Tibial artery (tissue), 4 donors: ENCODE data around the gene SEMA3D.

Experiments used
- DNase-seq, 2 donors: peaks; one replicate each; pipeline ENCODE4 v3.0.0-alpha.2; 2019
- H3K27ac ChIP-seq, 2 donors: fragments of 200-600 bp; sonication (generic) in 1 of 2; 1 replicate in 1 of 2; 2 replicates in 1 of 2; pipeline ENCODE4 v1.5.1; 2018 to 2019; ENCODE audit warnings: mild to moderate bottlenecking in 1 of 2
- H3K27me3 ChIP-seq, 2 donors: fragments of 200-600 bp; sonication (generic) in 1 of 2; one replicate each; pipeline versions ENCODE4 v1.5.1 to v1.6.0; 2016 to 2019
- H3K36me3 ChIP-seq, 3 donors: fragments of 200-600 bp; sonication (generic) in 2 of 3; one replicate each; pipeline ENCODE4 v1.5.1; 2016 to 2019; ENCODE audit warnings: mild to moderate bottlenecking in 2 of 3
- H3K4me1 ChIP-seq, 4 donors: fragments of 200-600 bp; sonication (generic) in 2 of 4; 1 replicate in 3 of 4; 2 replicates in 1 of 4; pipeline ENCODE4 v1.5.1; 2016 to 2019
- H3K4me3 ChIP-seq, 2 donors: fragments of 200-600 bp; sonication (generic) in 1 of 2; 1 replicate in 1 of 2; 2 replicates in 1 of 2; pipeline ENCODE4 v1.5.1; 2018 to 2019; ENCODE audit warnings: mild to moderate bottlenecking in 2 of 2
- H3K9me3 ChIP-seq, 3 donors: fragments of 200-600 bp; sonication (generic) in 1 of 3; one replicate each; pipeline ENCODE4 v1.5.1; 2016 to 2019
- CTCF ChIP-seq, 2 experiments: fragments of 200-600 bp in 1 of 2; fragments of 450-650 bp in 1 of 2; IDR thresholded peaks; one replicate each; pipeline ENCODE4 v1.5.1; 2017 to 2019; ENCODE audit warnings: antibody characterized with exemption in 2 of 2, mild to moderate bottlenecking in 1 of 2, moderate library complexity in 1 of 2
- intact Hi-C: fragments of 100-400 bp; cut with DNase I; formaldehyde crosslinking; loops from one replicate; pipeline ENCODE4 v1.15.0; 2023; ENCODE audit warnings: low total_unique reads

SEMA3D gene

DNA sequence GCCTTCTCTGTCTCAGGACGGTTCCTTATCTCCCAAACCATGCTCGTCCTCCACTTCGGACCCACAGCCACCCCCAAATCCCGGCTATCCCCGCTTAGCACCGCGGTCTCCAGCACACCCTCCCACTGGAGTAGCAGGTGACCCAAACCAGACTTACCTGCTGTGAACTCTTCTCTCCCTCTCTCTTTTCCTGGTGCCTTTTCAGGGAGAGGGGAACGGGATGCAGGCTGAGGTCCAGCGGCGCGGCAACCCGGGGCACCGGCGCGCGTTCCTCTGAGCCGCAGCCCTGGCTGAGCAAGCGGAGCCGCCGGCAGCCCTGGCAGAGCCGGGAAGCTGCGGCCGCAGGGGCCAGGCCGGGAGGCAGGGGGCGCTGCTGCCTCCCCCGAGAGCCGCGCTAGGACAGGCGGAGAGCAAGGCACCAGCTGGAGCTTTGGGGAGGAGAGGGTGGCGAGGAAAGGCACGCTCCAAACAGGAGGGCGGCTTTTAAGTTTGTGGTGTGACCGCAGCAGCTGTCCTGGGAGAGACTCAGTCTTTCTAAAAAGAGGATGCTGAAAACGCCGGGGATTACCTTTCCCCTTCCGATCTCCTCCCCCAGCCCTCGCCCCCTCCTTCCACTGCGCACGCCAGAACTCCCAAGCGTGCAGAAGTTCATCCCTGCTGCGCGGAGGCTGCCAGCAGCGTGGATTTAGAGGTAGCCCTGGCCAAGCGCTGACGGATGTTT lies at the start of gene SEMA3D:
TSS of gene SEMA3D (minus strand) at position 536 of the 721 bp plus-strand sequence. CDS start 65,165 bp downstream, outside the sequence.
- Histone ChIP-seq H3K36me3 (no peaks in the 10 kb centered on the region), H3K27me3 (no peaks in the 10 kb centered on the region), H3K27ac (peak within 1 kb of the TSS; percentile 75 to 88), H3K9me3 (no peaks in the 10 kb centered on the region), H3K4me3 (peak within 1 kb of the TSS; percentile 64 to 69), H3K4me1 (peaks cover 0 to 25% (median 14%) of the 10 kb centered on the region in 4 donors)
- intact Hi-C loops: loop anchor here (5.0 kb wide), 1 partner anchor 144 kb away; no protein-coding TSS in a partner anchor
- TF ChIP-seq CTCF (IDR thresholded peaks at IDR 0.05): peak; percentile 66 to 85
- DNase-seq: peak; percentile 63 to 87

DNA sequence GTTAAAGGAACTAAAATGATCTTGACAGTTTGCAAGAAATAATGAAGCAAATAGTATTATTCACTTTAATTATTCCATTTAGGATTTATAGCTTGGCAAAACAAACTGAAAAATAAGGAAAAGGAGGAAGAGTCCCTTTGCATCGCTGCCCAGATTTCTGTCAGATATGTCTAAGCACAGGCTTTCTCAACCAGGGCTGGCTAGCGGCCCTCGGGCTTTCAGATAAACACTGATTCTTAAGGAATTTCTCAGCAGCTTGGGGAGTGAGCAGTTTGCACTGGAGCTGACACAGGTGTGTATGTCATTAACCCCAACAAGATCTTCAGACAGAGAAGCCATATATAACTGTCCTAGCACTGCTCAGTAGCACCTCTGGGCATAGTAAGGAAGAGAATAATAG lies 47.9 kb upstream of the SEMA3D start:
- Histone ChIP-seq H3K4me1 (no peaks in the 10 kb centered on the region), H3K27ac (no peak overlapping the region), H3K27me3 (no peaks in the 10 kb centered on the region), H3K36me3 (no peaks in the 10 kb centered on the region), H3K9me3 (no peaks in the 10 kb centered on the region), H3K4me3 (no peak overlapping the region)
- no peak for TF ChIP-seq CTCF (IDR thresholded peaks at IDR 0.05)
- intact Hi-C loops: no loop called here
- DNase-seq: no peak

DNA sequence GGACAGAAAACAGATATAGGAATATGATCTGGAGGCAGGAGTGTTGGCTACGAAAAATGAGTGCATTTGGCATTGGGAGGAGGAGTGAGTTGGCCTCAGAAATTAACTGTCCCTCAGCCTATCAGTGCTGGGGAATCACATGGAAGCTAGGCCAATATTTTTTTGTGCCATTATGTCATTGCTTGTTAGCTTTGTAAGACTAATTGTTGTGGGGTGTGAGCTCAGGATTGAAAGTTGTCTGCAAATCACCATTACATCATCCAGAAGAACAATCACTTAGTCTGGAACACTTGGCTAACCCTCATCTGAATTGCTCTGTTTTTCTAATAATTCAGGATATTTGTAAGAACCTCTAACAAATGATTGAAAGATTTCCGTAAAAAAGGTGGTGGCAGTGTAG lies 45.2 kb upstream of the SEMA3D start:
- no peak overlapping the region for H3K27ac ChIP-seq
- DNase-seq: no peak

GRCh38 chr7:85230623-85231022 lies 43.8 kb upstream of the SEMA3D start:
- Histone ChIP-seq H3K4me3 (no peak overlapping the region), H3K4me1 (no peaks in the 10 kb centered on the region), H3K27ac (no peak overlapping the region), H3K9me3 (no peaks in the 10 kb centered on the region), H3K36me3 (no peaks in the 10 kb centered on the region), H3K27me3 (no peaks in the 10 kb centered on the region)
- no peak for TF ChIP-seq CTCF (IDR thresholded peaks at IDR 0.05)
- intact Hi-C loops: no loop called here
- no peak for DNase-seq

More for the DNA sequence above, 45.2 kb upstream of the SEMA3D start:
- no peaks in the 10 kb centered on the region for H3K36me3 ChIP-seq
- TF ChIP-seq CTCF (IDR thresholded peaks at IDR 0.05): no peak
- H3K4me3 ChIP-seq: no peak overlapping the region
- no peaks in the 10 kb centered on the region for H3K4me1 ChIP-seq
- H3K27me3 ChIP-seq: no peaks in the 10 kb centered on the region
- H3K9me3 ChIP-seq: no peaks in the 10 kb centered on the region
- intact Hi-C loops: no loop called here

DNA sequence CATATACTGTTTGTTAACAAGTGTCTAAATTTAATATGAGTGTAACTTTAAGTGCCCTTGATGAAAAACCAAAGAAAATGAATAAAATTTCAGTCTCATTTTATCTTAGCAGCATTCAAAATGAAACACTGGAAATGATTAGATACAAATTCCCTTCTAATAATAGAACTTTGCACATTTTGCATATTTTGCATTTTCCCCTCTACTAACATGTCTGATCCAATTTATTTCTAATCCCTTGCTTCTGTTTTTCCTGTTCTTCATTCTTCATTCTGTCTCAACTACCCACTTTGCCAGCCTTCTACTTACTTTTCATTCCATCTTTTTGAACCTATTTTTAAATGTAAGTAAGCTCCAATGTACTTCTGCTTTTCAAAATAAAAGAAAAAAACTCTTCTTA lies 42.7 kb upstream of the SEMA3D start:
- intact Hi-C loops: no loop called here
- Histone ChIP-seq H3K27ac (no peak overlapping the region), H3K27me3 (no peaks in the 10 kb centered on the region), H3K9me3 (no peaks in the 10 kb centered on the region), H3K4me3 (no peak overlapping the region), H3K4me1 (no peaks in the 10 kb centered on the region), H3K36me3 (no peaks in the 10 kb centered on the region)
- no peak for TF ChIP-seq CTCF (IDR thresholded peaks at IDR 0.05)
- DNase-seq: no peak
